Measurements from ENCODE around the gene WSB2. TPM values are rescaled to one million over a fixed set of nuclear protein-coding genes. Genes with fewer than 3 reads are reported as not detected.

Gene WSB2
- total and polyA plus RNA-seq, 2 of the 8 experiments (the other 6 are each of a cell fraction or from before 2014, with no cell fraction given): 47.5 to 58.2 TPM

- no peak overlapping the region for H4K91ac ChIP-seq (replicated peaks; ENCODE audit: insufficient read length, low read length)
- H2BK12ac ChIP-seq (ENCODE audit: low read depth, low read length): no peak overlapping the region; the same call in 1 of the 2 replicates
- H3K18ac ChIP-seq (ENCODE audit: extremely low read depth, low read length): 0 out of 2 replicates have a peak overlapping the region, but pooled peaks have one; percentile 3
- no peak overlapping the region for H3K14ac ChIP-seq (ENCODE audit: insufficient read length)
- no peak overlapping the region for H3K27ac ChIP-seq (ENCODE audit: low read depth, low read length)
- DNase-seq (ENCODE audit: low read depth in 1 of 2, low spot score in 2 of 2) (no peak), FAIRE-seq (no peak)
- H2BK5ac ChIP-seq (ENCODE audit: low read depth, low read length): no peak overlapping the region
- peaks cover 3 to 10% (median 6%) of the 10 kb centered on the region in 4 experiments; a peak in 6 of 7 replicates for H3K4me1 ChIP-seq (replicated peaks in 1 of 4; ENCODE audit: control insufficient read depth in 3 of 4, insufficient read depth in 4 of 4, low read length in 3 of 4)
- H2BK20ac ChIP-seq (ENCODE audit: low read length): no peak overlapping the region
- H3K4ac ChIP-seq (replicated peaks; ENCODE audit: insufficient read length, low read depth, low read length): no peak overlapping the region
- no peak overlapping the region for H2AFZ ChIP-seq (ENCODE audit: low read length)
- no peaks in the 10 kb centered on the region for H3K27me3 ChIP-seq (replicated peaks in 1 of 4; ENCODE audit: control insufficient read depth in 3 of 4, extremely low read depth in 1 of 4, insufficient read depth in 3 of 4, low read length in 3 of 4)
- H3K36me3 ChIP-seq (ENCODE audit: control insufficient read depth in 2 of 4, insufficient read depth in 4 of 4, low read length in 3 of 4): peaks cover 0 to 3% (median 0%) of the 10 kb centered on the region in 4 experiments; a peak in 1 of 8 replicates
- H3K79me1 ChIP-seq (ENCODE audit: low read depth, low read length): peaks cover 8% of the 10 kb centered on the region
- H4K8ac ChIP-seq (ENCODE audit: extremely low read depth, insufficient read depth, low read length): no peak overlapping the region
- ChIA-PET CTCF (ENCODE audit: partially characterized antibody) (interaction anchor here (0.7 kb wide), 1 partner anchor 116 kb away, joined by 3 read pairs; no protein-coding TSS in a partner anchor), POLR2A (ENCODE audit: partially characterized antibody) (interaction anchor here (0.9 to 12.8 kb wide), 6 partner anchors 8 to 43 kb away, joined by 3 to 103 read pairs (median 10); partner anchors contain the start of gene VSIG10)
- no peak overlapping the region for H2BK120ac ChIP-seq (replicated peaks; ENCODE audit: low read depth, low read length)
- no peaks in the 10 kb centered on the region for H3K9me3 ChIP-seq (ENCODE audit: insufficient read depth in 2 of 2, low read depth in 1 of 2, low read length in 1 of 2)
- H3K79me2 ChIP-seq (ENCODE audit: control insufficient read depth in 1 of 2, insufficient read depth in 2 of 2, low read length in 2 of 2): peaks cover 0 to 45% of the 10 kb centered on the region in 2 experiments; a peak in 2 of 4 replicates
- H3K56ac ChIP-seq (replicated peaks; ENCODE audit: insufficient read length, low read depth, low read length): no peak overlapping the region
- H3K4me2 ChIP-seq (ENCODE audit: insufficient read depth in 1 of 2, low read depth in 2 of 2, low read length in 2 of 2): peak overlapping the region; percentile 85 to 98
- peaks cover 0 to 4% of the 10 kb centered on the region in 2 experiments for H4K20me1 ChIP-seq (replicated peaks in 1 of 2; ENCODE audit: control insufficient read depth in 1 of 2, insufficient read depth in 2 of 2, low read length in 2 of 2)
- no peak overlapping the region for H2BK15ac ChIP-seq (ENCODE audit: low read length)
- peak overlapping the region in 1 of 4 experiments; percentile 43; a peak in 1 of 7 replicates for H3K9ac ChIP-seq (replicated peaks in 1 of 4; ENCODE audit: extremely low read depth in 1 of 4, low read depth in 3 of 4, low read length in 3 of 4)
- H2AK5ac ChIP-seq (ENCODE audit: low read depth, low read length): no peak overlapping the region
- no peak overlapping the region for H3K23ac ChIP-seq (ENCODE audit: insufficient read length)
- 45% methylated on average over 11 of the region's 11 CpGs; no CpG with 5 or more reads in 1 of the 2 experiments for WGBS, 2 experiments (ENCODE audit: extremely low coverage in 1 of 2, insufficient coverage in 1 of 2, insufficient read length in 1 of 2, insufficient replicate concordance in 2 of 2, low coverage in 1 of 2, low lambda C conversion rate in 2 of 2, missing lambda C conversion rate in 1 of 2)
- TF ChIP-seq SP4 (IDR thresholded peaks at IDR 0.05; ENCODE audit: low read length): no peak
- no peak for TF ChIP-seq SRF (IDR thresholded peaks at IDR 0.05; ENCODE audit: low read depth, low read length)
- TF ChIP-seq POLR2AphosphoS5 (IDR thresholded peaks at IDR 0.05; ENCODE audit: low read depth, low read length): no peak
- H3K23me2 ChIP-seq (ENCODE audit: low read depth, low read length): peaks cover 7% of the 10 kb centered on the region; the same call in 1 of the 2 replicates
- no peak overlapping the region for H4K5ac ChIP-seq (ENCODE audit: insufficient read length, low read depth, low read length)
- H3K4me3 ChIP-seq (ENCODE audit: extremely low read depth in 1 of 4, insufficient read depth in 2 of 4, low read depth in 3 of 4, low read length in 4 of 4): peak overlapping the region; percentile 69 to 90 (median 75)
Observed at GRCh38 chr12:118059341-118060191, 1.4 kb downstream of the WSB2 start.
